ENCODE data around the gene MTLN.
"Not testable (repeated sequence)": the region's sequence is repeated elsewhere in the genome, so short reads cannot be mapped to it uniquely, and the experiment has no call there.

MTLN gene

GRCh38 chr2:110220190-110220564 is 7.8 kb upstream of the MTLN start:
- no peak for DNase-seq
- Histone ChIP-seq H3K4me1 (ENCODE audit: control insufficient read depth, insufficient read depth, low read length, poor library complexity, severe bottlenecking) (no peaks in the 10 kb centered on the region), H3K4me3 (ENCODE audit: insufficient read depth, low read depth, low read length, poor library complexity, severe bottlenecking) (no peak overlapping the region), H3K27ac (ENCODE audit: insufficient read depth, low read length, poor library complexity, severe bottlenecking) (no peak overlapping the region), H3K36me3 (ENCODE audit: control insufficient read depth, insufficient read depth, low read length) (no peaks in the 10 kb centered on the region), H3K27me3 (replicated peaks; ENCODE audit: control insufficient read depth, insufficient read depth, low read length, poor library complexity, severe bottlenecking) (peaks cover 7% of the 10 kb centered on the region), H3K9me3 (ENCODE audit: control insufficient read depth, low read length) (no peaks in the 10 kb centered on the region)

GRCh38 chr2:110219496-110220189 is 7.3 kb upstream of the MTLN start:
- H3K9me3 ChIP-seq (ENCODE audit: control insufficient read depth, low read length): no peaks in the 10 kb centered on the region
- H3K36me3 ChIP-seq (ENCODE audit: control insufficient read depth, insufficient read depth, low read length): no peaks in the 10 kb centered on the region
- H3K27ac ChIP-seq (ENCODE audit: insufficient read depth, low read length, poor library complexity, severe bottlenecking): no peak overlapping the region
- H3K4me1 ChIP-seq (ENCODE audit: control insufficient read depth, insufficient read depth, low read length, poor library complexity, severe bottlenecking): no peaks in the 10 kb centered on the region
- no peak for DNase-seq
- H3K4me3 ChIP-seq (ENCODE audit: insufficient read depth, low read depth, low read length, poor library complexity, severe bottlenecking): no peak overlapping the region
- peaks cover 7% of the 10 kb centered on the region for H3K27me3 ChIP-seq (replicated peaks; ENCODE audit: control insufficient read depth, insufficient read depth, low read length, poor library complexity, severe bottlenecking)

- H3K27ac ChIP-seq (ENCODE audit: insufficient read depth, low read length, poor library complexity, severe bottlenecking); H3K27me3 ChIP-seq (replicated peaks; ENCODE audit: control insufficient read depth, insufficient read depth, low read length, poor library complexity, severe bottlenecking); H3K9me3 ChIP-seq (ENCODE audit: control insufficient read depth, low read length); H3K36me3 ChIP-seq (ENCODE audit: control insufficient read depth, insufficient read depth, low read length); DNase-seq; H3K4me3 ChIP-seq (ENCODE audit: insufficient read depth, low read depth, low read length, poor library complexity, severe bottlenecking); H3K4me1 ChIP-seq (ENCODE audit: control insufficient read depth, insufficient read depth, low read length, poor library complexity, severe bottlenecking): not testable (repeated sequence)
These were observed 6.5 kb upstream of the MTLN start for GRCh38 chr2:110218889-110219288.

GRCh38 chr2:110216803-110217202 is 4.5 kb upstream of the MTLN start:
- Histone ChIP-seq H3K27me3 (replicated peaks; ENCODE audit: control insufficient read depth, insufficient read depth, low read length, poor library complexity, severe bottlenecking) (peaks cover 4% of the 10 kb centered on the region), H3K36me3 (ENCODE audit: control insufficient read depth, insufficient read depth, low read length) (no peaks in the 10 kb centered on the region), H3K4me1 (ENCODE audit: control insufficient read depth, insufficient read depth, low read length, poor library complexity, severe bottlenecking) (no peaks in the 10 kb centered on the region), H3K9me3 (ENCODE audit: control insufficient read depth, low read length) (no peaks in the 10 kb centered on the region), H3K4me3 (ENCODE audit: insufficient read depth, low read depth, low read length, poor library complexity, severe bottlenecking) (no peak overlapping the region), H3K27ac (ENCODE audit: insufficient read depth, low read length, poor library complexity, severe bottlenecking) (no peak overlapping the region)
- no peak for DNase-seq

- no peaks in the 10 kb centered on the region for H3K36me3 ChIP-seq (ENCODE audit: control insufficient read depth, insufficient read depth, low read length)
- H3K27me3 ChIP-seq (replicated peaks; ENCODE audit: control insufficient read depth, insufficient read depth, low read length, poor library complexity, severe bottlenecking): no peaks in the 10 kb centered on the region
- H3K27ac ChIP-seq (ENCODE audit: insufficient read depth, low read length, poor library complexity, severe bottlenecking): no peak overlapping the region
- no peak overlapping the region for H3K4me3 ChIP-seq (ENCODE audit: insufficient read depth, low read depth, low read length, poor library complexity, severe bottlenecking)
- H3K4me1 ChIP-seq (ENCODE audit: control insufficient read depth, insufficient read depth, low read length, poor library complexity, severe bottlenecking): no peaks in the 10 kb centered on the region
- H3K9me3 ChIP-seq (ENCODE audit: control insufficient read depth, low read length): no peaks in the 10 kb centered on the region
- DNase-seq: no peak
These were observed 3.9 kb upstream of the MTLN start for GRCh38 chr2:110216199-110216598.

- Histone ChIP-seq H3K27me3 (replicated peaks; ENCODE audit: control insufficient read depth, insufficient read depth, low read length, poor library complexity, severe bottlenecking) (no peaks in the 10 kb centered on the region), H3K4me1 (ENCODE audit: control insufficient read depth, insufficient read depth, low read length, poor library complexity, severe bottlenecking) (no peaks in the 10 kb centered on the region), H3K36me3 (ENCODE audit: control insufficient read depth, insufficient read depth, low read length) (no peaks in the 10 kb centered on the region), H3K27ac (ENCODE audit: insufficient read depth, low read length, poor library complexity, severe bottlenecking) (no peak overlapping the region), H3K9me3 (ENCODE audit: control insufficient read depth, low read length) (no peaks in the 10 kb centered on the region), H3K4me3 (ENCODE audit: insufficient read depth, low read depth, low read length, poor library complexity, severe bottlenecking) (no peak overlapping the region)
- no peak for DNase-seq
These were observed 3.3 kb upstream of the MTLN start for GRCh38 chr2:110215566-110216158.

GRCh38 chr2:110215091-110215490 is 2.7 kb upstream of the MTLN start:
- Histone ChIP-seq H3K27ac (ENCODE audit: insufficient read depth, low read length, poor library complexity, severe bottlenecking) (no peak overlapping the region), H3K9me3 (ENCODE audit: control insufficient read depth, low read length) (no peaks in the 10 kb centered on the region), H3K4me1 (ENCODE audit: control insufficient read depth, insufficient read depth, low read length, poor library complexity, severe bottlenecking) (no peaks in the 10 kb centered on the region), H3K36me3 (ENCODE audit: control insufficient read depth, insufficient read depth, low read length) (no peaks in the 10 kb centered on the region), H3K27me3 (replicated peaks; ENCODE audit: control insufficient read depth, insufficient read depth, low read length, poor library complexity, severe bottlenecking) (no peaks in the 10 kb centered on the region), H3K4me3 (ENCODE audit: insufficient read depth, low read depth, low read length, poor library complexity, severe bottlenecking) (no peak overlapping the region)
- no peak for DNase-seq

- not testable (repeated sequence) for H3K27me3 ChIP-seq (replicated peaks; ENCODE audit: control insufficient read depth, insufficient read depth, low read length, poor library complexity, severe bottlenecking)
These were observed 1.2 kb upstream of the MTLN start for GRCh38 chr2:110213522-110213921.

GRCh38 chr2:110205660-110206455 is 6.5 kb downstream of the MTLN start:
- Histone ChIP-seq H3K36me3 (ENCODE audit: control insufficient read depth, insufficient read depth, low read length) (no peaks in the 10 kb centered on the region), H3K27me3 (replicated peaks; ENCODE audit: control insufficient read depth, insufficient read depth, low read length, poor library complexity, severe bottlenecking) (no peaks in the 10 kb centered on the region), H3K27ac (ENCODE audit: insufficient read depth, low read length, poor library complexity, severe bottlenecking) (no peak overlapping the region), H3K4me3 (ENCODE audit: insufficient read depth, low read depth, low read length, poor library complexity, severe bottlenecking) (peak overlapping the region; percentile 63), H3K9me3 (ENCODE audit: control insufficient read depth, low read length) (no peaks in the 10 kb centered on the region), H3K4me1 (ENCODE audit: control insufficient read depth, insufficient read depth, low read length, poor library complexity, severe bottlenecking) (peaks cover 5% of the 10 kb centered on the region)
- DNase-seq: no peak

More at GRCh38 chr2:110213522-110213921, 1.2 kb upstream of the MTLN start:
- H3K27ac ChIP-seq (ENCODE audit: insufficient read depth, low read length, poor library complexity, severe bottlenecking); H3K4me1 ChIP-seq (ENCODE audit: control insufficient read depth, insufficient read depth, low read length, poor library complexity, severe bottlenecking); H3K36me3 ChIP-seq (ENCODE audit: control insufficient read depth, insufficient read depth, low read length); H3K9me3 ChIP-seq (ENCODE audit: control insufficient read depth, low read length); H3K4me3 ChIP-seq (ENCODE audit: insufficient read depth, low read depth, low read length, poor library complexity, severe bottlenecking); DNase-seq: not testable (repeated sequence)
